ENCODE data around the gene MPHOSPH6.
A peak's percentile ranks its signal among the peaks of the same experiment; 100 is the strongest.
"Not testable (repeated sequence)": the region's sequence is repeated elsewhere in the genome, so short reads cannot be mapped to it uniquely, and the experiment has no call there.

Gene MPHOSPH6

GRCh38 chr16:82150549-82150948 lies 19.5 kb downstream of the MPHOSPH6 start:
- no peak overlapping the region for H3K4me3 Mint-ChIP-seq
- H3K27ac Mint-ChIP-seq = no peak overlapping the region
- no peak for TF ChIP-seq CTCF (IDR thresholded peaks at IDR 0.05)
- DNase-seq = no peak
- H3K9me3 Mint-ChIP-seq = peaks cover 27% of the 10 kb centered on the region
- peaks cover 82% of the 10 kb centered on the region for H3K36me3 Mint-ChIP-seq (ENCODE audit: low read depth)
- H3K4me1 Mint-ChIP-seq = peaks cover 25% of the 10 kb centered on the region
- no peaks in the 10 kb centered on the region for H3K27me3 Mint-ChIP-seq (ENCODE audit: low read depth, poor library complexity)

GRCh38 chr16:82149536-82149935 lies 20.5 kb downstream of the MPHOSPH6 start:
- H3K4me1 Mint-ChIP-seq = peaks cover 25% of the 10 kb centered on the region
- H3K27ac Mint-ChIP-seq = no peak overlapping the region
- no peak for TF ChIP-seq CTCF (IDR thresholded peaks at IDR 0.05)
- H3K27me3 Mint-ChIP-seq (ENCODE audit: low read depth, poor library complexity) = no peaks in the 10 kb centered on the region
- DNase-seq = no peak
- H3K9me3 Mint-ChIP-seq = peaks cover 20% of the 10 kb centered on the region
- peaks cover 77% of the 10 kb centered on the region for H3K36me3 Mint-ChIP-seq (ENCODE audit: low read depth)
- H3K4me3 Mint-ChIP-seq = no peak overlapping the region

GRCh38 chr16:82147546-82147945 lies 22.5 kb downstream of the MPHOSPH6 start:
- peak overlapping the region; percentile 55 for H3K27ac Mint-ChIP-seq
- H3K4me3 Mint-ChIP-seq = no peak overlapping the region
- peaks cover 70% of the 10 kb centered on the region for H3K36me3 Mint-ChIP-seq (ENCODE audit: low read depth)
- H3K9me3 Mint-ChIP-seq = peaks cover 15% of the 10 kb centered on the region
- H3K27me3 Mint-ChIP-seq (ENCODE audit: low read depth, poor library complexity) = no peaks in the 10 kb centered on the region
- DNase-seq = no peak
- no peak for TF ChIP-seq CTCF (IDR thresholded peaks at IDR 0.05)
- peaks cover 13% of the 10 kb centered on the region for H3K4me1 Mint-ChIP-seq

GRCh38 chr16:82146957-82147356 lies 23.1 kb downstream of the MPHOSPH6 start:
- DNase-seq = no peak
- H3K27me3 Mint-ChIP-seq (ENCODE audit: low read depth, poor library complexity) = no peaks in the 10 kb centered on the region
- peaks cover 16% of the 10 kb centered on the region for H3K9me3 Mint-ChIP-seq
- no peak overlapping the region for H3K27ac Mint-ChIP-seq
- no peak overlapping the region for H3K4me3 Mint-ChIP-seq
- TF ChIP-seq CTCF (IDR thresholded peaks at IDR 0.05) = no peak
- H3K36me3 Mint-ChIP-seq (ENCODE audit: low read depth) = peaks cover 66% of the 10 kb centered on the region
- H3K4me1 Mint-ChIP-seq = peaks cover 7% of the 10 kb centered on the region

- no peak overlapping the region for H3K27ac Mint-ChIP-seq
- no peak for DNase-seq
- H3K4me1 Mint-ChIP-seq = peaks cover 5% of the 10 kb centered on the region
- TF ChIP-seq CTCF (IDR thresholded peaks at IDR 0.05) = no peak
- H3K27me3 Mint-ChIP-seq (ENCODE audit: low read depth, poor library complexity) = no peaks in the 10 kb centered on the region
- H3K36me3 Mint-ChIP-seq (ENCODE audit: low read depth) = peaks cover 70% of the 10 kb centered on the region
- peaks cover 19% of the 10 kb centered on the region for H3K9me3 Mint-ChIP-seq
- H3K4me3 Mint-ChIP-seq = no peak overlapping the region
Observed at GRCh38 chr16:82146556-82146955, 23.5 kb downstream of the MPHOSPH6 start.

GRCh38 chr16:82139286-82139571 lies 30.8 kb downstream of the MPHOSPH6 start:
- Mint-ChIP-seq H3K4me3 (peak overlapping the region; percentile 76), H3K9me3 (peaks cover 25% of the 10 kb centered on the region), H3K4me1 (peaks cover 22% of the 10 kb centered on the region), H3K27ac (peak overlapping the region; percentile 58), H3K36me3 (ENCODE audit: low read depth) (peaks cover 64% of the 10 kb centered on the region)
- H3K27me3 Mint-ChIP-seq (ENCODE audit: low read depth, poor library complexity); DNase-seq: not testable (repeated sequence)

Measured in nephron progenitor cell (in vitro differentiated cells).